GM12878 (cell line): Measurements from ENCODE around the gene MFSD8. TPM values are rescaled to one million over a fixed set of nuclear protein-coding genes. Genes with fewer than 3 reads are reported as not detected.

Experiments used
- ATAC-seq: fragments of 200-7000 bp; cut with Tn5 transposase; 3 replicates; pipeline ENCODE4 v1.9.1; 2020; ENCODE audit warnings: mild to moderate bottlenecking, moderate library complexity
- BruUV-seq: library from RNA; stranded (reverse); fragments of 400-500 nt; replicated peaks from 2 replicates; lab custom pipeline; 2021; lab: Mats Ljungman, UMichigan
- CTCF ChIA-PET: fragments of 300-600 bp; sonication (Branson Sonifier 250); formaldehyde crosslinking; extraction: SDS; loops from one replicate; lab custom pipeline; 2021; ENCODE audit warnings: inconsistent platforms; lab: Yijun Ruan, JAX
- POLR2A ChIA-PET: fragments of 350-600 bp; formaldehyde crosslinking; extraction: SDS; loops from one replicate; lab custom pipeline; 2021; ENCODE audit warnings: inconsistent platforms; lab: Charles Lee
- RAD21 ChIA-PET: fragments of 300-600 bp; sonication (Branson Sonifier 250); formaldehyde crosslinking; loops from one replicate; lab custom pipeline; 2023; ENCODE audit warnings: antibody characterized with exemption; ENCODE audit not compliant: unreplicated experiment; lab: Charles Lee
- SMC1A ChIA-PET: fragments of 300-600 bp; sonication (Branson Sonifier 250); formaldehyde crosslinking; loops from one replicate; lab custom pipeline; 2023; ENCODE audit not compliant: unreplicated experiment, uncharacterized antibody; lab: Charles Lee
- DNase-seq: peaks from one replicate; pipeline ENCODE4 v3.0.0-alpha.2; 2011; ENCODE audit warnings: low read depth, low spot score
- FAIRE-seq: peaks from 3 replicates; lab custom pipeline; 2011; peaks lifted over from hg19 to GRCh38; lab: Jason Lieb, UNC
- H2AFZ ChIP-seq: 2 replicates; pipeline ENCODE4 v1.6.0; 2011; ENCODE audit warnings: low read depth, low read length, control low read depth; ENCODE audit not compliant: control insufficient read depth
- H3K27ac ChIP-seq: 2 replicates; pipeline ENCODE4 v1.5.1; 2011; ENCODE audit warnings: control low read depth; ENCODE audit not compliant: control insufficient read depth, insufficient read depth
- H3K27me3 ChIP-seq, 2 experiments: replicated peaks in 1 of 2; 2 replicates each; pipeline versions ENCODE4 v1.6.0 to v1.6.1; 2011; ENCODE audit warnings: low read length in 1 of 2; ENCODE audit not compliant: control insufficient read depth in 2 of 2, insufficient read depth in 2 of 2
- H3K36me3 ChIP-seq, 2 experiments: 2 replicates each; pipeline ENCODE4 v1.5.1; 2011; ENCODE audit warnings: low read length in 1 of 2; ENCODE audit not compliant: control insufficient read depth in 2 of 2, insufficient read depth in 2 of 2
- H3K4me1 ChIP-seq: 2 replicates; pipeline ENCODE4 v1.6.1; 2011; ENCODE audit warnings: mild to moderate bottlenecking, low read length, moderate library complexity, mixed read lengths; ENCODE audit not compliant: control insufficient read depth, insufficient read depth
- H3K4me2 ChIP-seq: 2 replicates; pipeline ENCODE4 v1.6.0; 2011; ENCODE audit warnings: control low read depth; ENCODE audit not compliant: control insufficient read depth, insufficient read depth
- H3K4me3 ChIP-seq: fragments of 200-600 bp; sonication (generic); 2 replicates; pipeline ENCODE4 v1.5.1; 2016
- H3K79me2 ChIP-seq: 2 replicates; pipeline ENCODE4 v1.6.0; 2011; ENCODE audit warnings: low read length; ENCODE audit not compliant: control insufficient read depth, insufficient read depth
- H3K9ac ChIP-seq: 2 replicates; pipeline ENCODE4 v1.8.0; 2011; ENCODE audit warnings: low read length, control low read depth, mixed read lengths; ENCODE audit not compliant: control insufficient read depth, insufficient read depth
- H3K9me3 ChIP-seq: replicated peaks from 3 replicates; pipeline ENCODE4 v1.5.1; 2011; ENCODE audit warnings: mild to moderate bottlenecking, low read length; ENCODE audit not compliant: control insufficient read depth, insufficient read depth
- H4K20me1 ChIP-seq: 2 replicates; pipeline ENCODE4 v1.6.0; 2011; ENCODE audit not compliant: control insufficient read depth, insufficient read depth
- ATF3 ChIP-seq: IDR thresholded peaks from 2 replicates; pipeline ENCODE4 v1.6.1; 2011; ENCODE audit warnings: low read depth, mild to moderate bottlenecking, low read length, moderate library complexity, borderline replicate concordance; ENCODE audit errors: extremely low read depth
- BACH1 ChIP-seq: fragments of 450-650 bp; IDR thresholded peaks from 2 replicates; pipeline ENCODE4 v1.6.1; 2017; ENCODE audit warnings: mild to moderate bottlenecking, borderline replicate concordance
- BRCA1 ChIP-seq: IDR thresholded peaks from 2 replicates; pipeline ENCODE4 v1.6.1; 2011; ENCODE audit warnings: low read depth, low read length, improper control_type of control experiment
- CEBPZ ChIP-seq: fragments of 150-350 bp; IDR thresholded peaks from 2 replicates; pipeline ENCODE4 v1.6.1; 2016; ENCODE audit warnings: low read depth, low read length
- EGR1 ChIP-seq, 2 experiments: IDR thresholded peaks; 1 replicate in 1 of 2; 2 replicates in 1 of 2; pipeline ENCODE4 v1.6.1; 2011 to 2012; ENCODE audit warnings: low read depth in 2 of 2, low read length in 2 of 2, borderline replicate concordance in 1 of 2, mild to moderate bottlenecking in 1 of 2, moderate library complexity in 1 of 2
- HCFC1 ChIP-seq: fragments of 150-350 bp; IDR thresholded peaks from 2 replicates; pipeline ENCODE4 v1.6.1; 2014; ENCODE audit warnings: low read length
- MXI1 ChIP-seq: fragments of 150-350 bp; IDR thresholded peaks from 2 replicates; pipeline ENCODE4 v1.6.1; 2011; ENCODE audit warnings: low read depth, mild to moderate bottlenecking, inconsistent platforms, low read length, improper control_type of control experiment
- MYB ChIP-seq: fragments of 150-350 bp; IDR thresholded peaks from 2 replicates; pipeline ENCODE4 v1.6.1; 2014; ENCODE audit warnings: mild to moderate bottlenecking, low read depth, low read length, borderline replicate concordance
- SPI1 ChIP-seq: IDR thresholded peaks from 2 replicates; pipeline ENCODE4 v1.6.1; 2011; ENCODE audit warnings: low read depth, mild to moderate bottlenecking, low read length, moderate library complexity, borderline replicate concordance; ENCODE audit not compliant: insufficient read depth
- SREBF1 ChIP-seq: IDR thresholded peaks from 2 replicates; pipeline ENCODE4 v1.6.1; 2012; ENCODE audit warnings: mild to moderate bottlenecking, low read length
- TCF12 ChIP-seq: IDR thresholded peaks from 2 replicates; pipeline ENCODE4 v1.6.1; 2011; ENCODE audit warnings: low read depth, mild to moderate bottlenecking, low read length
- WRNIP1 ChIP-seq: IDR thresholded peaks from 2 replicates; pipeline ENCODE4 v1.6.1; 2011; ENCODE audit warnings: low read depth, low read length, improper control_type of control experiment, borderline replicate concordance
- YBX1 ChIP-seq: fragments of 450-650 bp; IDR thresholded peaks from 2 replicates; pipeline ENCODE4 v1.6.1; 2016; ENCODE audit warnings: antibody characterized with exemption
- ZNF622 ChIP-seq: fragments of 450-650 bp; IDR thresholded peaks from 2 replicates; pipeline ENCODE4 v1.6.1; 2017; ENCODE audit warnings: mild to moderate bottlenecking, inconsistent platforms
- ZNF687 ChIP-seq: fragments of 450-650 bp; IDR thresholded peaks from 2 replicates; pipeline ENCODE4 v1.6.1; 2017; ENCODE audit warnings: mild to moderate bottlenecking, moderate library complexity
- WGBS: methylation state at CpG from one replicate; pipeline ENCODE4 v1.1.6; 2016; ENCODE audit warnings: low lambda C conversion rate; ENCODE audit not compliant: insufficient replicate concordance, insufficient coverage; ENCODE audit errors: missing lambda C conversion rate; 5-methylcytosine and 5-hydroxymethylcytosine counted together
- in situ Hi-C: fragments of 300-500 bp; cut with MboI; formaldehyde crosslinking; loops from 9 replicates; pipeline ENCODE4 v1.14.3; 2018; ENCODE audit warnings: mixed read lengths
- intact Hi-C: fragments of 100-400 bp; cut with micrococcal nuclease; formaldehyde crosslinking; loops from one replicate; pipeline ENCODE4 v1.14.2; 2022; ENCODE audit not compliant: unreplicated experiment
- polyA plus RNA-seq, 11 experiments: library from polyadenylated mRNA; depleted of rRNA in 4 of 11; unstranded in 6 of 11; stranded (reverse) in 5 of 11; fragments of >200 nt; fragmentation: Nextera tagmentation in 4 of 11; fragmentation: Illumina TruSeq in 1 of 11; extraction: Ambion mirVana in 4 of 11; extraction: Trizol in 1 of 11; gene quantifications; 1 replicate in 1 of 11; 2 replicates in 10 of 11; pipeline versions ENCODE4 v1.2.1 to v1.2.3, GENCODE V29; 2011 to 2016; ENCODE audit warnings: inconsistent platforms in 2 of 11, missing spikeins in 2 of 11, low read depth in 1 of 11
- total RNA-seq, 4 experiments: library from RNA; depleted of rRNA in 3 of 4; stranded (reverse); fragments of >200 nt in 3 of 4; fragmentation: Illumina TruSeq in 1 of 4; extraction: Trizol in 1 of 4; gene quantifications; 2 replicates each; pipeline versions ENCODE4 v1.2.1 to v1.2.3, GENCODE V29; 2013 to 2021

MFSD8 gene
- total and polyA plus RNA-seq, 10 of the 15 experiments (the other 5 are each of a cell fraction or from before 2014, with no cell fraction given) = 12.7 to 29.9 (median 18.4) TPM

GRCh38 chr4:127959794-127960193 is 5.2 kb downstream of the MFSD8 start:
- peaks cover 25% of the 10 kb centered on the region for H3K79me2 ChIP-seq
- H3K4me3 ChIP-seq = no peak overlapping the region
- no peak overlapping the region for H3K4me2 ChIP-seq
- no TSS peak for BruUV-seq
- H3K36me3 ChIP-seq = no peaks in the 10 kb centered on the region
- WGBS = 46% methylated on average over 1 of the region's 1 CpG
- SMC1A ChIA-PET = no interaction called here
- H2AFZ ChIP-seq = no peak overlapping the region
- H3K4me1 ChIP-seq = peaks cover 5% of the 10 kb centered on the region; the same call in 1 of the 2 replicates
- H4K20me1 ChIP-seq = no peaks in the 10 kb centered on the region
- CTCF ChIA-PET = no interaction called here
- RAD21 ChIA-PET = no interaction called here
- in situ Hi-C loops = no loop called here
- POLR2A ChIA-PET = no interaction called here
- TF ChIP-seq ATF3 (no peak), TCF12 (no peak), MXI1 (no peak), BRCA1 (no peak), SPI1 (no peak), MYB (no peak), BACH1 (no peak), ZNF622 (no peak), CEBPZ (no peak), ZNF687 (no peak), YBX1 (no peak), HCFC1 (no peak), WRNIP1 (no peak), EGR1 (IDR thresholded peaks at IDR 0.05; ENCODE audit: borderline replicate concordance in 1 of 2, low read depth in 2 of 2, low read length in 2 of 2) (no peak), SREBF1 (no peak)
- intact Hi-C loops = loop anchor here (10.0 kb wide), 1 partner anchor 325 kb away; the partner anchor contains the start of gene PGRMC2
- H3K9me3 ChIP-seq = no peaks in the 10 kb centered on the region
- DNase-seq = no peak
- no peaks in the 10 kb centered on the region for H3K27me3 ChIP-seq
- no peak overlapping the region for H3K27ac ChIP-seq
- H3K9ac ChIP-seq = no peak overlapping the region
- no peak for ATAC-seq
- no peak for FAIRE-seq
